GM21786 (cell line): ENCODE data around the gene KLHL15.
A peak's percentile ranks its signal among the peaks of the same experiment; 100 is the strongest.
"Not testable (repeated sequence)": the region's sequence is repeated elsewhere in the genome, so short reads cannot be mapped to it uniquely, and the experiment has no call there.

Source experiments
- ATAC-seq: cut with Tn5 transposase; IDR thresholded peaks from one replicate; pipeline ENCODE4 v1.9.1; 2021; ENCODE audit not compliant: unreplicated experiment

The KLHL15 gene

GRCh38 chrX:24027086-24027485 is at the start of gene KLHL15:
TSS of gene KLHL15 (minus strand) at chrX:24027186. CDS start at chrX:24006693, 20,493 bp downstream.
- no peak for ATAC-seq

- ATAC-seq, result no peak
These were observed 42.9 kb upstream of the KLHL15 start for GRCh38 chrX:24069877-24070276.

- no peak for ATAC-seq
These were observed 36.5 kb upstream of the KLHL15 start for GRCh38 chrX:24063488-24063887.

- ATAC-seq, result peak; percentile 2
These were observed 28.0 kb upstream of the KLHL15 start for GRCh38 chrX:24055043-24055356.

- ATAC-seq, result peak; percentile 91
These were observed 27.4 kb upstream of the KLHL15 start, which contains the start of gene EIF2S3 for GRCh38 chrX:24054182-24055042. TSS of gene EIF2S3 (plus strand) at chrX:24054956. CDS start at chrX:24054969, 13 bp downstream.

- ATAC-seq, result not testable (repeated sequence)
These were observed 23.7 kb upstream of the KLHL15 start for GRCh38 chrX:24050522-24051318.

GRCh38 chrX:24049643-24050042 is 22.7 kb upstream of the KLHL15 start:
- not testable (repeated sequence) for ATAC-seq

GRCh38 chrX:24046060-24046459 is 19.1 kb upstream of the KLHL15 start:
- not testable (repeated sequence) for ATAC-seq

- no peak for ATAC-seq
These were observed 10.7 kb upstream of the KLHL15 start for GRCh38 chrX:24037729-24038128.

- ATAC-seq, result no peak
These were observed 7.5 kb upstream of the KLHL15 start for GRCh38 chrX:24034485-24034884.

GRCh38 chrX:24030597-24030996 is 3.6 kb upstream of the KLHL15 start:
- ATAC-seq, result no peak

- no peak for ATAC-seq
These were observed 999 bp upstream of the KLHL15 start for GRCh38 chrX:24027985-24028384.

- no peak for ATAC-seq
These were observed 554 bp downstream of the KLHL15 start for GRCh38 chrX:24026432-24026831.

- ATAC-seq, result peak; percentile 7
These were observed 1.1 kb downstream of the KLHL15 start for GRCh38 chrX:24025741-24026403.

GRCh38 chrX:24024819-24025740 is 1.9 kb downstream of the KLHL15 start:
- ATAC-seq, result peak; percentile 73

- no peak for ATAC-seq
These were observed 2.9 kb downstream of the KLHL15 start for GRCh38 chrX:24023972-24024669.

GRCh38 chrX:24023544-24023943 is 3.4 kb downstream of the KLHL15 start:
- ATAC-seq, result no peak

GRCh38 chrX:24020306-24020876 is 6.6 kb downstream of the KLHL15 start:
- no peak for ATAC-seq

GRCh38 chrX:24019448-24019847 is 7.5 kb downstream of the KLHL15 start:
- no peak for ATAC-seq
